B cell (primary cell): ENCODE data around the gene TEAD1. TPM values are rescaled to one million over a fixed set of nuclear protein-coding genes. Genes with fewer than 3 reads are reported as not detected.

Source experiments
- ATAC-seq: fragments of 200-7000 bp; cut with Tn5 transposase; one replicate; pipeline ENCODE4 v1.10.0; 2021; ENCODE audit warnings: low read depth, mild to moderate bottlenecking, moderate number of reproducible peaks, moderate library complexity
- CTCF ChIA-PET: fragments of 350-600 bp; sonication (Branson Sonifier 250); formaldehyde crosslinking; loops from one replicate; lab custom pipeline; 2021; ENCODE audit warnings: antibody characterized with exemption, inconsistent platforms; lab: Charles Lee
- POLR2A ChIA-PET: fragments of 350-600 bp; sonication (Branson Sonifier 250); formaldehyde crosslinking; loops from one replicate; lab custom pipeline; 2021; ENCODE audit warnings: antibody characterized with exemption; lab: Charles Lee
- DNase-seq: peaks from one replicate; pipeline ENCODE4 v3.0.0; 2013
- H2AFZ ChIP-seq: 2 replicates; pipeline ENCODE4 v1.6.1; 2012; ENCODE audit warnings: mild to moderate bottlenecking, low read depth, low read length; ENCODE audit not compliant: insufficient read depth, poor library complexity, severe bottlenecking
- H3K27ac ChIP-seq, 2 donors: 1 replicate in 1 of 2; 2 replicates in 1 of 2; pipeline ENCODE4 v1.5.1; 2012 to 2013; ENCODE audit warnings: low read length in 2 of 2, mild to moderate bottlenecking in 2 of 2, moderate library complexity in 1 of 2
- H3K27me3 ChIP-seq, 4 experiments: fragments of 200-600 bp in 1 of 4; sonication (generic) in 1 of 4; replicated peaks in 1 of 4; 1 replicate in 2 of 4; 2 replicates in 2 of 4; pipeline versions ENCODE4 v1.6.1 to v1.7.0; 2013 to 2016; ENCODE audit warnings: low read length in 3 of 4, mild to moderate bottlenecking in 2 of 4, mixed read lengths in 1 of 4, moderate library complexity in 1 of 4; ENCODE audit not compliant: insufficient read depth in 4 of 4, control insufficient read depth in 3 of 4; ENCODE audit errors: control extremely low read depth in 1 of 4
- H3K36me3 ChIP-seq, 2 experiments: replicated peaks in 1 of 2; 1 replicate in 1 of 2; 2 replicates in 1 of 2; pipeline versions ENCODE4 v1.6.1 to v1.7.1; 2013; ENCODE audit warnings: low read length in 1 of 2; ENCODE audit not compliant: insufficient read depth in 2 of 2, control insufficient read depth in 1 of 2; ENCODE audit errors: control extremely low read depth in 1 of 2, extremely low read depth in 1 of 2
- H3K4me1 ChIP-seq, 2 donors: fragments of 200-600 bp in 1 of 2; sonication (generic) in 1 of 2; 1 replicate in 1 of 2; 2 replicates in 1 of 2; pipeline versions ENCODE4 v1.5.1 to v1.6.1; 2013 to 2017; ENCODE audit warnings: low read length in 2 of 2; ENCODE audit not compliant: control insufficient read depth in 2 of 2, insufficient read depth in 2 of 2
- H3K4me2 ChIP-seq: replicated peaks from 2 replicates; pipeline ENCODE3; 2012; ENCODE audit warnings: mild to moderate bottlenecking, low read depth, low read length; ENCODE audit not compliant: poor library complexity, severe bottlenecking
- H3K4me3 ChIP-seq, 5 experiments: fragments of 200-600 bp in 1 of 5; sonication (generic) in 1 of 5; 1 replicate in 3 of 5; 2 replicates in 2 of 5; pipeline versions ENCODE4 v1.5.1 to v1.7.0; 2011 to 2016; ENCODE audit warnings: low read length in 4 of 5, mild to moderate bottlenecking in 4 of 5, low read depth in 2 of 5, control low read depth in 1 of 5, moderate library complexity in 1 of 5; ENCODE audit not compliant: insufficient read depth in 1 of 5; ENCODE audit errors: control extremely low read depth in 1 of 5, extremely low read depth in 1 of 5
- H3K79me2 ChIP-seq: fragments of 200-600 bp; sonication (generic); one replicate; pipeline ENCODE4 v1.6.0; 2016; ENCODE audit warnings: low read length; ENCODE audit not compliant: control insufficient read depth, insufficient read depth
- H3K9ac ChIP-seq: fragments of 200-600 bp; sonication (generic); 2 replicates; pipeline ENCODE4 v1.6.1; 2017; ENCODE audit warnings: mild to moderate bottlenecking, low read length, moderate library complexity
- H3K9me3 ChIP-seq, 3 donors: one replicate each; pipeline versions ENCODE4 v1.6.1 to v1.7.1; 2013; ENCODE audit warnings: low read length in 2 of 3; ENCODE audit not compliant: control insufficient read depth in 2 of 3, insufficient read depth in 1 of 3; ENCODE audit errors: control extremely low read depth in 1 of 3
- H4K20me1 ChIP-seq: 2 replicates; pipeline ENCODE4 v1.6.0; 2012; ENCODE audit warnings: mild to moderate bottlenecking, low read length; ENCODE audit not compliant: insufficient read depth, control insufficient read depth, poor library complexity, severe bottlenecking
- H3K27ac Mint-ChIP-seq: one replicate; pipeline ENCODE4 v1.8.0; 2021; ENCODE audit warnings: mixed read lengths
- H3K27me3 Mint-ChIP-seq: one replicate; pipeline ENCODE4 v1.8.0; 2021; ENCODE audit warnings: mixed read lengths
- H3K4me1 Mint-ChIP-seq: one replicate; pipeline ENCODE4 v1.8.0; 2021; ENCODE audit warnings: mixed read lengths
- H3K4me3 Mint-ChIP-seq: one replicate; pipeline ENCODE4 v1.8.0; 2021; ENCODE audit warnings: mixed read lengths
- H3K9me3 Mint-ChIP-seq: one replicate; pipeline ENCODE4 v1.8.0; 2022; ENCODE audit warnings: mixed read lengths; ENCODE audit not compliant: insufficient read depth
- EZH2 ChIP-seq: IDR thresholded peaks from 2 replicates; pipeline ENCODE4 v1.6.1; 2012; ENCODE audit warnings: borderline replicate concordance, low read depth, mild to moderate bottlenecking, moderate library complexity, low read length; ENCODE audit not compliant: insufficient read depth, poor library complexity, severe bottlenecking
- WGBS: methylation state at CpG from one replicate; pipeline ENCODE4 v1.1.5; 2013; ENCODE audit warnings: missing lambda C conversion rate; ENCODE audit not compliant: insufficient coverage; 5-methylcytosine and 5-hydroxymethylcytosine counted together
- intact Hi-C: fragments of 100-400 bp; cut with micrococcal nuclease; formaldehyde crosslinking; loops from one replicate; pipeline ENCODE4 v1.10.0; 2022
- polyA plus RNA-seq: library from polyadenylated mRNA; depleted of rRNA; stranded (reverse); fragments of >200 nt; gene quantifications from 2 replicates; pipeline ENCODE4 v1.2.3, GENCODE V29; 2012
- total RNA-seq, 2 donors: library from RNA; stranded (reverse); fragments of 120-200 nt in 1 of 2; gene quantifications; 1 replicate in 1 of 2; 2 replicates in 1 of 2; pipeline versions ENCODE4 v1.2.3 to v1.2.4, GENCODE V29; 2013 to 2022
- TF ChIP-seq, protein P1 (sequence below): fragments of 200-600 bp; IDR thresholded peaks from one replicate; pipeline ENCODE4 v1.8.0; 2022; ENCODE audit warnings: antibody characterized with exemption, mild to moderate bottlenecking

TEAD1 gene
- total and polyA plus RNA-seq, 2 donors (not counting 1 experiment from before 2014, with no cell fraction given): 0.30 TPM; not detected in 1

DNA sequence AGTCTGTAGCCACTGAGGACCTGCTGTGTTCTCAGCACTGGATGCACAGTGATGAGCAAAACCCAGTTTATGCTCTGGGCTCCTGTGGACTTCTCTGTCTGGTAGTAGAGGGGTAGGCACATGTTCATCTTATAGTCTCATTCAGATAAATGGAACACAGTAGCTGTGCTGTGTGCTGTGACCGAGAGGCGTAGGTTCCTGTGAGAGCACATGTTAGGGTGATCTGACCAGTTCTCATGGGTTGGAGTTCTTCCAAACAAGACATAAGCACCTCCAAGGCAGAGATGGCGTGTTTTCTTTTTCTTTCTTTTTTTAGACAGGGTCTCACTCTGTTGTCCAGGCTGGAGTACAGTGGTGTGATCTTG, 180.1 kb downstream of the TEAD1 start:
- H3K4me3 Mint-ChIP-seq: no peak overlapping the region
- TF ChIP-seq, protein P1, sequence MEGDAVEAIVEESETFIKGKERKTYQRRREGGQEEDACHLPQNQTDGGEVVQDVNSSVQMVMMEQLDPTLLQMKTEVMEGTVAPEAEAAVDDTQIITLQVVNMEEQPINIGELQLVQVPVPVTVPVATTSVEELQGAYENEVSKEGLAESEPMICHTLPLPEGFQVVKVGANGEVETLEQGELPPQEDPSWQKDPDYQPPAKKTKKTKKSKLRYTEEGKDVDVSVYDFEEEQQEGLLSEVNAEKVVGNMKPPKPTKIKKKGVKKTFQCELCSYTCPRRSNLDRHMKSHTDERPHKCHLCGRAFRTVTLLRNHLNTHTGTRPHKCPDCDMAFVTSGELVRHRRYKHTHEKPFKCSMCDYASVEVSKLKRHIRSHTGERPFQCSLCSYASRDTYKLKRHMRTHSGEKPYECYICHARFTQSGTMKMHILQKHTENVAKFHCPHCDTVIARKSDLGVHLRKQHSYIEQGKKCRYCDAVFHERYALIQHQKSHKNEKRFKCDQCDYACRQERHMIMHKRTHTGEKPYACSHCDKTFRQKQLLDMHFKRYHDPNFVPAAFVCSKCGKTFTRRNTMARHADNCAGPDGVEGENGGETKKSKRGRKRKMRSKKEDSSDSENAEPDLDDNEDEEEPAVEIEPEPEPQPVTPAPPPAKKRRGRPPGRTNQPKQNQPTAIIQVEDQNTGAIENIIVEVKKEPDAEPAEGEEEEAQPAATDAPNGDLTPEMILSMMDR: no peak
- no peak for TF ChIP-seq EZH2
- ATAC-seq: no peak
- intact Hi-C loops: no loop called here
- WGBS: no CpG with 5 or more reads among the region's 3 CpGs
- H3K36me3 ChIP-seq: no peaks in the 10 kb centered on the region
- no peaks in the 10 kb centered on the region for H3K9me3 Mint-ChIP-seq
- CTCF ChIA-PET: no interaction called here
- POLR2A ChIA-PET: no interaction called here
- H3K79me2 ChIP-seq: no peaks in the 10 kb centered on the region
- no peak overlapping the region for H3K9ac ChIP-seq
- H3K4me3 ChIP-seq: no peak overlapping the region
- H3K27ac ChIP-seq: no peak overlapping the region
- H3K9me3 ChIP-seq: no peaks in the 10 kb centered on the region
- H3K27ac Mint-ChIP-seq: no peak overlapping the region
- H3K4me1 ChIP-seq: no peaks in the 10 kb centered on the region
- H4K20me1 ChIP-seq: no peaks in the 10 kb centered on the region
- H2AFZ ChIP-seq: no peak overlapping the region
- H3K4me1 Mint-ChIP-seq: no peaks in the 10 kb centered on the region
- peaks cover 0 to 1% (median 0%) of the 10 kb centered on the region in 4 experiments for H3K27me3 ChIP-seq
- peaks cover 10% of the 10 kb centered on the region for H3K27me3 Mint-ChIP-seq
- H3K4me2 ChIP-seq: no peak overlapping the region
- no peak for DNase-seq

DNA sequence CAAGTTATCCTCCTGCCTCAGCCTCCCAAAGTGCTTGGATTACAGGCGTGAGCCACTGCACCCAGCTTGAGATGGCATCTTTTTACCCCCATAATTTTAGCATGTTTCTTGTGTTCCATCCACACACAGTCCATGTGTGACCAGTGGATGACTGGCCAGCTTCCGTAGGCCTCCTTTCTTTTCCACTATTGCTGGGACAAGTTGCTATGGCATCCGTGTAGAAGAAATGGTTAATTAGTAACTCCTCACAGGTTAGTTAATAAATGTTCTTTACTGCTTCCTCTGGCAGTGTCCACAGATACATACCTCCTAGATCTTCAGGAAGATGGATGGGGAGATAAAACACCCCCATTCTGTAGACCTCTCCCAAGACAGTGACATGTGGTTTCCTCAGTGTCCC, 180.6 kb downstream of the TEAD1 start:
- TF ChIP-seq EZH2: no peak
- TF ChIP-seq, protein P1: no peak
- no peaks in the 10 kb centered on the region for H3K4me1 Mint-ChIP-seq
- no peaks in the 10 kb centered on the region for H3K9me3 ChIP-seq
- ATAC-seq (no peak), DNase-seq (no peak)
- H3K27ac Mint-ChIP-seq: no peak overlapping the region
- H3K36me3 ChIP-seq: no peaks in the 10 kb centered on the region
- no peak overlapping the region for H3K4me3 Mint-ChIP-seq
- no peaks in the 10 kb centered on the region for H3K9me3 Mint-ChIP-seq
- H3K27me3 ChIP-seq: peaks cover 0 to 2% (median under 1%) of the 10 kb centered on the region in 4 experiments
- no peaks in the 10 kb centered on the region for H3K79me2 ChIP-seq
- no peak overlapping the region for H3K4me3 ChIP-seq
- H3K4me2 ChIP-seq: no peak overlapping the region
- peaks cover 9% of the 10 kb centered on the region for H3K27me3 Mint-ChIP-seq
- H3K27ac ChIP-seq: no peak overlapping the region
- H2AFZ ChIP-seq: no peak overlapping the region
- no peaks in the 10 kb centered on the region for H3K4me1 ChIP-seq
- H3K9ac ChIP-seq: no peak overlapping the region
- no peaks in the 10 kb centered on the region for H4K20me1 ChIP-seq
- WGBS: 92% methylated on average over 1 of the region's 3 CpGs
- ChIA-PET POLR2A (no interaction called here), CTCF (no interaction called here)
- intact Hi-C loops: no loop called here
